HL-60 (cell line): ENCODE data around the gene DNLZ.

Experiments
- CTCF ChIP-seq: IDR thresholded peaks from one replicate; pipeline ENCODE4 v1.5.1; 2011; ENCODE audit warnings: low read length, control low read depth, inconsistent platforms; ENCODE audit not compliant: insufficient read depth
- POLR2AphosphoS5 ChIP-seq: IDR thresholded peaks from 2 replicates; pipeline ENCODE4 v1.6.1; 2012; ENCODE audit warnings: low read depth
- REST ChIP-seq: IDR thresholded peaks from 2 replicates; pipeline ENCODE4 v1.6.1; 2012; ENCODE audit warnings: low read depth; ENCODE audit not compliant: insufficient replicate concordance

- no peak for TF ChIP-seq CTCF
- no peak for TF ChIP-seq REST
- TF ChIP-seq POLR2AphosphoS5: no peak
Observed at GRCh38 chr9:136370687-136371532, 7.4 kb upstream of the DNLZ start.
